IMR-90 (cell line): Measurements from ENCODE around the gene TSPAN32. TPM values are rescaled to one million over a fixed set of nuclear protein-coding genes. Genes with fewer than 3 reads are reported as not detected.

ENCODE experiments used
- ATAC-seq: fragments of 200-7000 bp; cut with Tn5 transposase; 2 replicates; pipeline ENCODE4 v1.9.1; 2020; ENCODE audit warnings: low read depth, mild to moderate bottlenecking, moderate library complexity
- BruUV-seq: library from RNA; stranded (reverse); fragments of 400-500 nt; replicated peaks from 2 replicates; lab custom pipeline; 2021; lab: Mats Ljungman, UMichigan
- CTCF ChIA-PET: fragments of 300-600 bp; formaldehyde crosslinking; extraction: SDS; loops from one replicate; lab custom pipeline; 2021; ENCODE audit warnings: antibody characterized with exemption; lab: Yijun Ruan, JAX
- POLR2A ChIA-PET: fragments of 300-600 bp; sonication (Branson Sonifier 250); formaldehyde crosslinking; loops from one replicate; lab custom pipeline; 2022; ENCODE audit warnings: antibody characterized with exemption; ENCODE audit not compliant: unreplicated experiment; lab: Charles Lee
- DNase-seq: peaks from one replicate; pipeline ENCODE4 v3.0.0; 2013
- H2AFZ ChIP-seq: replicated peaks from 2 replicates; pipeline ENCODE3; 2013; ENCODE audit warnings: low read length, mild to moderate bottlenecking; ENCODE audit not compliant: poor library complexity
- H2AK5ac ChIP-seq: 2 replicates; pipeline ENCODE4 v1.6.1; 2013; ENCODE audit warnings: low read depth, low read length, inconsistent platforms
- H2AK9ac ChIP-seq: replicated peaks from 2 replicates; pipeline ENCODE3; 2013; ENCODE audit warnings: mild to moderate bottlenecking, low read depth, low read length, moderate library complexity; ENCODE audit not compliant: poor library complexity
- H2BK120ac ChIP-seq: 2 replicates; pipeline ENCODE4 v1.6.1; 2013; ENCODE audit warnings: low read depth, low read length, inconsistent platforms
- H2BK15ac ChIP-seq: 3 replicates; pipeline ENCODE4 v1.6.1; 2013; ENCODE audit warnings: low read depth, low read length, inconsistent platforms
- H2BK20ac ChIP-seq: 2 replicates; pipeline ENCODE4 v1.6.1; 2013; ENCODE audit warnings: low read depth, mild to moderate bottlenecking, inconsistent platforms, low read length, moderate library complexity
- H2BK5ac ChIP-seq: 2 replicates; pipeline ENCODE4 v1.6.1; 2013; ENCODE audit warnings: mild to moderate bottlenecking, low read depth, low read length, inconsistent platforms; ENCODE audit not compliant: poor library complexity, severe bottlenecking
- H3K14ac ChIP-seq: replicated peaks from 2 replicates; pipeline ENCODE4 v1.6.1; 2013; ENCODE audit warnings: low read depth, low read length, inconsistent platforms
- H3K18ac ChIP-seq: 2 replicates; pipeline ENCODE4 v1.6.1; 2013; ENCODE audit warnings: low read depth, low read length, control low read depth
- H3K23ac ChIP-seq: 2 replicates; pipeline ENCODE4 v1.6.1; 2013; ENCODE audit warnings: low read depth, low read length, inconsistent platforms
- H3K27ac ChIP-seq: 2 replicates; pipeline ENCODE4 v1.5.1; 2013; ENCODE audit warnings: mild to moderate bottlenecking, control low read depth, low read length; ENCODE audit not compliant: insufficient read depth
- H3K27me3 ChIP-seq: 2 replicates; pipeline ENCODE4 v1.6.1; 2013; ENCODE audit warnings: low read length; ENCODE audit not compliant: control insufficient read depth, insufficient read depth
- H3K36me3 ChIP-seq: 2 replicates; pipeline ENCODE4 v1.6.1; 2013; ENCODE audit warnings: low read length, mixed read lengths; ENCODE audit not compliant: control insufficient read depth, insufficient read depth
- H3K4ac ChIP-seq: 2 replicates; pipeline ENCODE4 v1.6.1; 2013; ENCODE audit warnings: low read depth, low read length, inconsistent platforms
- H3K4me1 ChIP-seq: 2 replicates; pipeline ENCODE4 v1.6.1; 2013; ENCODE audit warnings: low read length, mixed read lengths; ENCODE audit not compliant: control insufficient read depth, insufficient read depth
- H3K4me2 ChIP-seq: 2 replicates; pipeline ENCODE4 v1.6.1; 2013; ENCODE audit warnings: low read depth, mild to moderate bottlenecking, control low read depth, low read length, moderate library complexity
- H3K4me3 ChIP-seq: 2 replicates; pipeline ENCODE4 v1.5.1; 2013; ENCODE audit warnings: low read depth, mild to moderate bottlenecking, control low read depth, low read length, moderate library complexity; ENCODE audit not compliant: insufficient read depth
- H3K56ac ChIP-seq: 2 replicates; pipeline ENCODE4 v1.6.1; 2013; ENCODE audit warnings: low read length, inconsistent platforms; ENCODE audit not compliant: insufficient read depth; ENCODE audit errors: extremely low read depth
- H3K79me1 ChIP-seq, 2 experiments: 2 replicates each; pipeline ENCODE4 v1.6.1; 2013; ENCODE audit warnings: low read length in 2 of 2, inconsistent platforms in 1 of 2, low read depth in 1 of 2
- H3K9ac ChIP-seq: 2 replicates; pipeline ENCODE4 v1.6.1; 2013; ENCODE audit warnings: low read depth, low read length, control low read depth
- H3K9me1 ChIP-seq: 2 replicates; pipeline ENCODE4 v1.6.1; 2013; ENCODE audit warnings: low read length, inconsistent platforms; ENCODE audit not compliant: insufficient read depth
- H3K9me3 ChIP-seq: 2 replicates; pipeline ENCODE4 v1.6.1; 2013; ENCODE audit warnings: low read length; ENCODE audit not compliant: control insufficient read depth, insufficient read depth
- H4K20me1 ChIP-seq: 2 replicates; pipeline ENCODE4 v1.6.1; 2013; ENCODE audit warnings: low read length, inconsistent platforms; ENCODE audit not compliant: insufficient read depth
- H4K5ac ChIP-seq: 2 replicates; pipeline ENCODE4 v1.6.1; 2013; ENCODE audit warnings: mild to moderate bottlenecking, low read depth, low read length, control low read depth
- H4K8ac ChIP-seq, 2 experiments: 2 replicates each; pipeline ENCODE4 v1.6.1; 2013; ENCODE audit warnings: low read depth in 2 of 2, low read length in 2 of 2, control low read depth in 1 of 2, inconsistent platforms in 1 of 2
- H4K91ac ChIP-seq: 2 replicates; pipeline ENCODE4 v1.6.1; 2013; ENCODE audit warnings: low read depth, low read length, inconsistent platforms; ENCODE audit not compliant: insufficient read depth
- CEBPB ChIP-seq: IDR thresholded peaks from 2 replicates; pipeline ENCODE4 v1.6.1; 2012; ENCODE audit warnings: low read depth, low read length, improper control_type of control experiment
- ELK1 ChIP-seq: fragments of 150-350 bp; IDR thresholded peaks from 2 replicates; pipeline ENCODE4 v1.6.1; 2016; ENCODE audit warnings: low read depth, mild to moderate bottlenecking, low read length, moderate library complexity, borderline replicate concordance
- WGBS, 2 experiments: methylation state at CpG; one replicate each; pipeline versions ENCODE4 v1.1.5 to v1.1.7; 2013; ENCODE audit warnings: missing lambda C conversion rate in 2 of 2; ENCODE audit not compliant: insufficient read length in 1 of 2; ENCODE audit errors: extremely low coverage in 2 of 2; 5-methylcytosine and 5-hydroxymethylcytosine counted together
- dilution Hi-C: fragments of 300-500 bp; cut with HindIII; formaldehyde crosslinking; loops from one replicate; pipeline ENCODE4 v1.14.3; 2018; ENCODE audit warnings: low sequenced_read_pairs; ENCODE audit not compliant: unreplicated experiment
- in situ Hi-C: fragments of 300-500 bp; cut with MboI; formaldehyde crosslinking; loops from 3 replicates; pipeline ENCODE4 v1.14.3; 2019; ENCODE audit warnings: low sequenced_read_pairs, inconsistent platforms, mixed read lengths
- intact Hi-C: fragments of 100-400 bp; cut with micrococcal nuclease; formaldehyde crosslinking; loops from 2 replicates; pipeline ENCODE4 v1.10.0; 2022
- polyA plus RNA-seq, 3 experiments: library from polyadenylated mRNA; depleted of rRNA; stranded (reverse); fragments of >200 nt; gene quantifications; 2 replicates each; pipeline ENCODE4 v1.2.3, GENCODE V29; 2012; ENCODE audit warnings: low replicate concordance in 1 of 3
- total RNA-seq: library from RNA; depleted of rRNA; stranded (reverse); fragments of >200 nt; gene quantifications from 2 replicates; pipeline ENCODE4 v1.2.3, GENCODE V29; 2012

TSPAN32 gene
- total and polyA plus RNA-seq, 2 of the 4 experiments (the other 2 are of a cell fraction): 0.07 TPM; not detected in 1

- H3K18ac ChIP-seq: peak overlapping the region; percentile 2; the same call in 1 of the 2 replicates
- 55% methylated on average over 2 of the region's 7 CpGs; no CpG with 5 or more reads in 1 of the 2 experiments for WGBS, 2 experiments
- intact Hi-C loops (no loop called here), dilution Hi-C loops (no loop called here), in situ Hi-C loops (no loop called here)
- peak overlapping the region; percentile 61; the same call in 1 of the 2 replicates for H2BK20ac ChIP-seq
- H4K8ac ChIP-seq: peak overlapping the region; percentile 20 to 78; a peak in 3 of 4 replicates
- no peaks in the 10 kb centered on the region for H3K36me3 ChIP-seq
- H3K27me3 ChIP-seq: no peaks in the 10 kb centered on the region; the same call in 1 of the 2 replicates
- H3K56ac ChIP-seq: no peak overlapping the region
- peak overlapping the region; percentile 89 for H2BK5ac ChIP-seq
- peak overlapping the region; percentile 32; the same call in 1 of the 2 replicates for H3K14ac ChIP-seq
- ATAC-seq (peak; percentile 91), DNase-seq (peak; percentile 80)
- ChIA-PET CTCF (no interaction called here), POLR2A (no interaction called here)
- H4K20me1 ChIP-seq: no peaks in the 10 kb centered on the region
- H3K23ac ChIP-seq: no peak overlapping the region
- peak overlapping the region; percentile 26 for H3K27ac ChIP-seq
- H2AK9ac ChIP-seq: no peak overlapping the region
- no peak overlapping the region for H3K4ac ChIP-seq
- H2BK15ac ChIP-seq: no peak overlapping the region
- H4K5ac ChIP-seq: no peak overlapping the region
- peak overlapping the region; percentile 79 for H2BK120ac ChIP-seq
- H3K9ac ChIP-seq: no peak overlapping the region
- H2AFZ ChIP-seq: peak overlapping the region; percentile 82
- H3K79me1 ChIP-seq: no peaks in the 10 kb centered on the region
- 0 out of 2 replicates have a peak, but pooled peaks cover 7% of the 10 kb centered on the region for H3K9me1 ChIP-seq
- H3K9me3 ChIP-seq: 0 out of 2 replicates have a peak, but pooled peaks cover 3% of the 10 kb centered on the region
- H3K4me1 ChIP-seq: peaks cover 7% of the 10 kb centered on the region
- no TSS peak for BruUV-seq
- TF ChIP-seq CEBPB (peak; percentile 78), ELK1 (no peak)
- H3K4me3 ChIP-seq: no peak overlapping the region
- H4K91ac ChIP-seq: peak overlapping the region; percentile 62; the same call in 1 of the 2 replicates
- H2AK5ac ChIP-seq: no peak overlapping the region; the same call in 1 of the 2 replicates
- H3K4me2 ChIP-seq: peak overlapping the region; percentile 13; the same call in 1 of the 2 replicates
Observed at GRCh38 chr11:2355000-2355644, 53.3 kb downstream of the TSPAN32 start.
